Lower leg skin (tissue), 3 donors: ENCODE results near the gene RRP36.

Experiments
- CTCF ChIP-seq, 3 donors: fragments of 450-650 bp; IDR thresholded peaks; one replicate each; pipeline ENCODE4 v1.5.1; 2016; ENCODE audit warnings: antibody characterized with exemption in 3 of 3, mild to moderate bottlenecking in 3 of 3, moderate library complexity in 2 of 3
- POLR2A ChIP-seq, 2 donors: fragments of 450-650 bp; IDR thresholded peaks; one replicate each; pipeline ENCODE4 v1.6.1; 2016 to 2017; ENCODE audit warnings: antibody characterized with exemption in 2 of 2, mild to moderate bottlenecking in 1 of 2, moderate library complexity in 1 of 2

- TF ChIP-seq CTCF (IDR thresholded peaks at IDR 0.05) = no peak
- no peak for TF ChIP-seq POLR2A (IDR thresholded peaks at IDR 0.05)
These were observed 4.5 kb upstream of the RRP36 start for GRCh38 chr6:43016943-43017334.
